ENCODE results near the gene PPA1. TPM values are rescaled to one million over a fixed set of nuclear protein-coding genes. Genes with fewer than 3 reads are reported as not detected.

PPA1 gene
- total RNA-seq, 4 donors from 2014 or later, result 147 to 169 (median 150) TPM

DNA sequence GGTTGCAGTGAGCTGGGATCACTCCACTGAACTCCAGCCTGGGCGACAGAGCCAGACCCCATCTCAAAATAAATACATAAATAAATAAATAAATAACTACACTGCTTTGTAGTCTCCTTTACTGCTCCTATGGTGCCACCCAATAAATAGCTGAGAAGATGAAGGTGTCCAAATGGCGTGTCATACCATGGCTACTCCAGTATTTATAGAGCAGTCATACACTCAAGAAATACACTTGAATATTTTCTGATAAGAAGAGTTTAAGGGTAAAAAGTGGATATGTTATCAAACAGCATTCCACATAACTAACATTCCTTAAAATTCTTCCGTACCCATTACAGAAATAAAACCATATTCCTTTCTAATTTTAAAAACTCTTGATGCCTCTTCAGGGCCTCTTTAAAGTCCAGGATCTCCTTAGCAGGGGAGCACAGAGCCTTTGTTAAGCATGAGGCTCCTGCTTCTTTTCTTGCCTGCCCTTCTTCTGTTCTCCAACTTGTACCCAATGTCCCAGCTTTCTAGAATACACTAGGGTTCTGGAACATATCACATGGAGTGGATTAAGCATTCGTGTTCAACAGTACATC, 55.0 kb downstream of the PPA1 start:
- Histone ChIP-seq H3K36me3 (no peaks in the 10 kb centered on the region), H3K27ac (no peak overlapping the region), H3K4me1 (peaks cover 0 to 6% (median 0%) of the 10 kb centered on the region in 4 donors), H3K4me3 (no peak overlapping the region), H3K27me3 (peaks cover 0 to 5% of the 10 kb centered on the region in 2 donors), H3K9me3 (no peaks in the 10 kb centered on the region)
- TF ChIP-seq POLR2A (IDR thresholded peaks at IDR 0.05) (no peak), EP300 (IDR thresholded peaks at IDR 0.05) (no peak)
- TF ChIP-seq, protein P1, sequence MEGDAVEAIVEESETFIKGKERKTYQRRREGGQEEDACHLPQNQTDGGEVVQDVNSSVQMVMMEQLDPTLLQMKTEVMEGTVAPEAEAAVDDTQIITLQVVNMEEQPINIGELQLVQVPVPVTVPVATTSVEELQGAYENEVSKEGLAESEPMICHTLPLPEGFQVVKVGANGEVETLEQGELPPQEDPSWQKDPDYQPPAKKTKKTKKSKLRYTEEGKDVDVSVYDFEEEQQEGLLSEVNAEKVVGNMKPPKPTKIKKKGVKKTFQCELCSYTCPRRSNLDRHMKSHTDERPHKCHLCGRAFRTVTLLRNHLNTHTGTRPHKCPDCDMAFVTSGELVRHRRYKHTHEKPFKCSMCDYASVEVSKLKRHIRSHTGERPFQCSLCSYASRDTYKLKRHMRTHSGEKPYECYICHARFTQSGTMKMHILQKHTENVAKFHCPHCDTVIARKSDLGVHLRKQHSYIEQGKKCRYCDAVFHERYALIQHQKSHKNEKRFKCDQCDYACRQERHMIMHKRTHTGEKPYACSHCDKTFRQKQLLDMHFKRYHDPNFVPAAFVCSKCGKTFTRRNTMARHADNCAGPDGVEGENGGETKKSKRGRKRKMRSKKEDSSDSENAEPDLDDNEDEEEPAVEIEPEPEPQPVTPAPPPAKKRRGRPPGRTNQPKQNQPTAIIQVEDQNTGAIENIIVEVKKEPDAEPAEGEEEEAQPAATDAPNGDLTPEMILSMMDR (IDR thresholded peaks at IDR 0.05), result no peak
- DNase-seq (ENCODE audit: low spot score in 2 of 2), result no peak
- WGBS, 2 donors, result 76 to 81% methylated on average over 4 of the region's 4 CpGs

- Histone ChIP-seq H3K27me3 (peaks cover 0 to 5% of the 10 kb centered on the region in 2 donors), H3K9me3 (no peaks in the 10 kb centered on the region), H3K36me3 (no peaks in the 10 kb centered on the region), H3K4me1 (peaks cover 0 to 6% (median 0%) of the 10 kb centered on the region in 4 donors), H3K4me3 (no peak overlapping the region), H3K27ac (no peak overlapping the region)
- no peak for DNase-seq (ENCODE audit: low spot score in 2 of 2)
- TF ChIP-seq POLR2A (IDR thresholded peaks at IDR 0.05), result no peak
- TF ChIP-seq, protein P1 (IDR thresholded peaks at IDR 0.05), result no peak
- TF ChIP-seq EP300 (IDR thresholded peaks at IDR 0.05), result no peak
- 78 to 88% methylated on average over 6 of the region's 6 CpGs for whole genome bisulfite sequencing, 2 donors
Observed at GRCh38 chr10:70176441-70176840, 56.8 kb downstream of the PPA1 start.

DNA sequence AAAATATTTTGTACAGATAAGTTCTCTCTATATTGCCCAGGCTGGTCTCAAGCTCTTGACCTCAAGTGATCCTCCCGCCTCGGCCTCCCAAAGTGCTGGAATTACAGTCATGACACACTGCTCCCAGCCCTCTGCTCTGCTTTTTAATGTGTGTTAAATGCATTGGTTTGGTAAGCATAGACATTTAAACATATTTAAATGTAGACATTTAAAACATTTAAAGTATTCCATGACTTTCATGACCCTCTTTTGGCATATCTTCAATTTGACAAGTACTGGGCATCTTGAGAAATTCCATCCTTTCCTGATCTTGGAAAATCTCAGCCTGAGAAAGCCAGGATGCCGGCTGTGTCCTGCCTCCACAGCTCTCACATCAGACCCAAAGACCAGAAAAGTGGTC, 57.7 kb downstream of the PPA1 start:
- Histone ChIP-seq H3K27ac (no peak overlapping the region), H3K36me3 (no peaks in the 10 kb centered on the region), H3K4me3 (no peak overlapping the region), H3K9me3 (no peaks in the 10 kb centered on the region), H3K4me1 (peaks cover 0 to 9% (median 0%) of the 10 kb centered on the region in 4 donors), H3K27me3 (peaks cover 0 to 5% of the 10 kb centered on the region in 2 donors)
- no peak for DNase-seq (ENCODE audit: low spot score in 2 of 2)
- TF ChIP-seq, protein P1 (IDR thresholded peaks at IDR 0.05), result no peak
- TF ChIP-seq EP300 (IDR thresholded peaks at IDR 0.05), result no peak
- TF ChIP-seq POLR2A (IDR thresholded peaks at IDR 0.05), result no peak
- 70 to 88% methylated on average over 3 of the region's 3 CpGs for WGBS, 2 donors

DNA sequence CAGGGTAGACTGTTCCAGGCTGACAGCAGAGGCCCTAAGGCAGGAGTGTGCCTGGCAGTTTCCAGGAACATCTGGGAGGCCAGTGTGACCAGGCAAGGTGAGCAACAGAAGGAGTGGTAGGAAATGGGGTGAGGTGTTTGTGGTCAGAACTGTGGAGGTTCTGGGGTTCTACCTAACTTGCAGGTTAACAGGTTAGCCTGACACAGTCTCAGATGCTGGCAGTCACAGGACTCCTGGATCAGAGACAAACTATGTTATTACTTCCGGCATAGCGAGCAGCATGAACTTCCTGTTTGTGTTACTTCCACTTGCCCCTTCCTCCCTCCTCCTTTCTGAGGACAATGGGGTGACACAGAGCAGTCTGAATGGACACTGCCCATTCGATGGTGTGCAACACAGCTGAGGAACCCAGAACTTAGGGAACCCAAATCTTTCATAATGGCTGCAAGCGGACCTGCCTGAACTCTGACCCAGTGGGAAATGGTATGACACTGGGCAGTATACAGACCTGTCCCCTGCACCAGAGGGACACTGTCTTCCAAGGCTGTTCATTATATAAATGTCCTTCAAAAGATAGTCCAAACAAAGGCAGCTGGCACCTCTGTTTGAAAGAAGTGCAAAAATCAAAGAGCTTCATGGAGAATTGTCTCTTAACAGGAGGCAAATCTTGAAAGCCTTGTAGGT, 59.0 kb downstream of the PPA1 start:
- H3K27me3 ChIP-seq, result peaks cover 0 to 3% of the 10 kb centered on the region in 2 donors
- no peak for TF ChIP-seq POLR2A (IDR thresholded peaks at IDR 0.05)
- TF ChIP-seq, protein P1 (IDR thresholded peaks at IDR 0.05), result no peak
- no peak for TF ChIP-seq EP300 (IDR thresholded peaks at IDR 0.05)
- H3K4me3 ChIP-seq, result no peak overlapping the region
- H3K27ac ChIP-seq, result peak overlapping the region in 1 of 4 donors; percentile 3
- no peaks in the 10 kb centered on the region for H3K36me3 ChIP-seq
- H3K9me3 ChIP-seq, result no peaks in the 10 kb centered on the region
- DNase-seq (ENCODE audit: low spot score in 2 of 2), result no peak
- H3K4me1 ChIP-seq, result peaks cover 0 to 13% (median 0%) of the 10 kb centered on the region in 4 donors
- 32 to 38% methylated on average over 4 of the region's 4 CpGs for WGBS, 2 donors
